Measurements from ENCODE around the gene CDON.

CDON gene

DNA sequence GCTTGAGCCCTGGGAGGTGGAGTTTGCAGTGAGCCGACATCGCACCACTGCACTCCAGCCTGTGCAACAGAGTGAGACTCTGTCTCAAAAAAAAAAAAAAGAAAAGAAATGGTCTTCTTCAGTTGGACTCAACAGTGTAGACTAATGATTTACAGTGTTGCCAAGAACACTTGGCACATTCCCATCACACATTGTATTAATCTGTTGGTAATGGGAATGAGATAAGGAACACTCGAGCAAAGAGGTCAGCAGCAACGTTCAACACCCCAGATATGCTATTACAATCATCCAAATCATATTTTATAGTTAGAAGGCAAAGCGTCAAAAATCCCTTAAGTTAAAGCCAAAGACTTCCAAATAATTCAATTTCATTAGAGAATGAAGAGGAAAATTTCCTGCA, 14.5 kb downstream of the CDON start:
- TF ChIP-seq, protein P1, sequence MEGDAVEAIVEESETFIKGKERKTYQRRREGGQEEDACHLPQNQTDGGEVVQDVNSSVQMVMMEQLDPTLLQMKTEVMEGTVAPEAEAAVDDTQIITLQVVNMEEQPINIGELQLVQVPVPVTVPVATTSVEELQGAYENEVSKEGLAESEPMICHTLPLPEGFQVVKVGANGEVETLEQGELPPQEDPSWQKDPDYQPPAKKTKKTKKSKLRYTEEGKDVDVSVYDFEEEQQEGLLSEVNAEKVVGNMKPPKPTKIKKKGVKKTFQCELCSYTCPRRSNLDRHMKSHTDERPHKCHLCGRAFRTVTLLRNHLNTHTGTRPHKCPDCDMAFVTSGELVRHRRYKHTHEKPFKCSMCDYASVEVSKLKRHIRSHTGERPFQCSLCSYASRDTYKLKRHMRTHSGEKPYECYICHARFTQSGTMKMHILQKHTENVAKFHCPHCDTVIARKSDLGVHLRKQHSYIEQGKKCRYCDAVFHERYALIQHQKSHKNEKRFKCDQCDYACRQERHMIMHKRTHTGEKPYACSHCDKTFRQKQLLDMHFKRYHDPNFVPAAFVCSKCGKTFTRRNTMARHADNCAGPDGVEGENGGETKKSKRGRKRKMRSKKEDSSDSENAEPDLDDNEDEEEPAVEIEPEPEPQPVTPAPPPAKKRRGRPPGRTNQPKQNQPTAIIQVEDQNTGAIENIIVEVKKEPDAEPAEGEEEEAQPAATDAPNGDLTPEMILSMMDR (IDR thresholded peaks at IDR 0.05; ENCODE audit: low read depth, low read length, missing control alignments), result no peak
- DNase-seq (ENCODE audit: low read depth), result no peak
- in situ Hi-C loops (cut with HindIII; ENCODE audit: low sequenced_read_pairs), result no loop called here
- no peak overlapping the region for H3K4me3 ChIP-seq (ENCODE audit: low read depth, low read length)

DNA sequence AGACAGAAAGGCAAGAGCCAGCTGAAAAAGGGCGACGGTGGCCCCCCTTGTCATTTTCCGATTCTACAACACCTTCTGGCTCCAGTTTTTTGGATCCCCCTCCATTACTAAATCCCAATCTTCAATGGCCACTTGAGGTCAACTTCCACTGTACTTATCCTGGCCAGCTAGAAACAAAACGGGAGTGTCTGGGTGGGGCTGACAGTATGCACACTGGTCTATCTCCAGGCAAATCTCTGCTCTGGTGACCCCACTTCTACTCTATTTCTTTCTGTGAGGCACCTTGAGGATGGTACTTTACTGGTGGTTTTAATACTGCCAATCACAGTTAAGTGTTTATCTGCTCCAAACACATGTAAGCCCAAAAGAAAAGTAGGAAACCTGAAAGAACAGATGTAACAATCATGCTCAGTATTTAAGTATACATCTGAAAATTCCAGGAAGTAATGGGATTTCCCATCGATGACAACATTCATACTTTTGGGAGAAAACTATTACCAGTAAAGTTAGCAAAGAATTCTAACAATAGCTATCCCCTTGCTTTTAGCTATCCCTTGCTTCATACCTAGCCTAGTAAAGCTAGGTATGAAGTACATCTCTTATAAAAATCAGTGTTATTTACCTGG, 16.0 kb downstream of the CDON start:
- in situ Hi-C loops (cut with HindIII; ENCODE audit: low sequenced_read_pairs), result no loop called here
- H3K4me3 ChIP-seq (ENCODE audit: low read depth, low read length), result no peak overlapping the region
- no peak for DNase-seq (ENCODE audit: low read depth)
- TF ChIP-seq, protein P1 (IDR thresholded peaks at IDR 0.05; ENCODE audit: low read depth, low read length, missing control alignments), result no peak

DNA sequence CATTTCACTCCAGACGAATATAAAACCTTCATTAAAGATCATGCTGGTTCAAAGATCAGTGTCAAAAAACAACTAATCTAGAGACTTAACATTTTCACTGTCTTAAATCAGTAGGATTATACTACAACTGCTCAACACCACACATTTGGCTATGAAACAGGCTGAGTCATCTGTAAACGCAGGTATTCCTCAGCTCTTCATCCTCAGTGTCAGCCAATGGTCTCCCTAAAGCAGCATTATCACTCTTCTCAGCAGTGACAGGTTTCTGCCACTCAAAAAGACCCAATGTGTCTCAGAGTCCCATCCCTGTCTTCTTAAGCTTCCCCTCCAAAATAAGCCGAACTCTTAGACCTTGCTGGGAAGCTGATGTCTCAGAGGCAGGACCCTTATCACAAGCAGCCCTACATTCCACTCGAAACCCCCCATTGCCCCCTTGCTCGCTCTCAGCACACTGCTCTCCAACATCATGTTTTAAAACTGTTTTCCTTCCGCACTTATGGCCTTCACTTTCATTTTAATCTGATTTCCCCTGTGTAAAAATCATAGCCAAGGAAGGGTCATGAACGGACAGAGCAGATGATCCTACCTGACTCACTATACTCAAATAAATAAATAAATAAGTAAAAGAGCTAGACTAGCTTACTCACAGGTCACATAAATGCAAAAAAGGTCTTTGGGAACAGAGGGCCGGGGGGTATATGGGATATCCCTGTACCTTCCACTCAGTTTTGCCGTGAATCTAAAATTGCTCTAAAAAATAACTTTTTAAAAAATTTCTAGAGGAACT, 23.0 kb downstream of the CDON start:
- no peak for DNase-seq (ENCODE audit: low read depth)
- no peak overlapping the region for H3K4me3 ChIP-seq (ENCODE audit: low read depth, low read length)
- in situ Hi-C loops (cut with HindIII; ENCODE audit: low sequenced_read_pairs), result no loop called here
- TF ChIP-seq, protein P1 (IDR thresholded peaks at IDR 0.05; ENCODE audit: low read depth, low read length, missing control alignments), result no peak

DNA sequence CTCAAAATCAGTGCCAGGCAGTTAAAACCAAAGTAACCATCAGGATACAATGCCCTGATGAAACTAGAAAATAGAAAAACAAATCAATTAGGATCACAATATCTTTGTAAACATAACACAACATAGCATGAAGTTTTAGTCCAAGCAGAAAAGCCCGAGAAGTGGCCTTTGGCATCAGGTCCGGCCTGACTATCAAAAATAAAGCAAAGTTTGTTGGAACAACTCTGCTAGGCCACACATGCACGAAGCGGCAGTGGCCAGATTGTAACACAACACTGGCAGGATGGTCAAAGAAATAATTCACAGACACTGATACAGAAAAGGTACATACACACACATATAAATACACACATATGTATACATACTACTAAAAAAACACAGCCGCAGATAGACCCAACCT, 26.9 kb downstream of the CDON start:
- no peak overlapping the region for H3K4me3 ChIP-seq (ENCODE audit: low read depth, low read length)
- TF ChIP-seq, protein P1 (IDR thresholded peaks at IDR 0.05; ENCODE audit: low read depth, low read length, missing control alignments), result no peak
- in situ Hi-C loops (cut with HindIII; ENCODE audit: low sequenced_read_pairs), result no loop called here
- no peak for DNase-seq (ENCODE audit: low read depth)

DNA sequence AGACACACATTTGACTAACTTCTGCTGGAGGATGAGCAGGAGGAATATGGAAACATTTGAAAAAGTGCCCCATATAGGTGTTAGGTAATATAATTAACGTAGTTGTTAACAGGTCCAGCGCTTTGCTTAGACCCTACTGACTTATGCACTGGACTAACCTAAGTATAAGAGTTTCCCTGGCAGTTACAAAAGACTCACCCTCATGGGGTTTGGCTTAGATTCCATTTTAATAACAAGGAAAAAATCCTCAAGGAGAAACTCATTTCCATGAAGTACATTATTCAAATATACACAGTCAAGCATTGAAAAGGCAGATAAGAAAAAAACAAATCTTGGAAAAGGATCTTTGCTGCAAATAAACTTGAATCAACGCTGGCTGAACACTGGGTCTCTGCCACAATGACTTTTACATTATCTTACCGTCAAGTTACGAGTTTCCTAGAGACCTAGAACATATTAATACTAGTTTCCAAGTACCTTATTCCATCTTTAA, 27.7 kb downstream of the CDON start:
- in situ Hi-C loops (cut with HindIII; ENCODE audit: low sequenced_read_pairs), result no loop called here
- TF ChIP-seq, protein P1 (IDR thresholded peaks at IDR 0.05; ENCODE audit: low read depth, low read length, missing control alignments), result no peak
- H3K4me3 ChIP-seq (ENCODE audit: low read depth, low read length), result no peak overlapping the region
- no peak for DNase-seq (ENCODE audit: low read depth)

DNA sequence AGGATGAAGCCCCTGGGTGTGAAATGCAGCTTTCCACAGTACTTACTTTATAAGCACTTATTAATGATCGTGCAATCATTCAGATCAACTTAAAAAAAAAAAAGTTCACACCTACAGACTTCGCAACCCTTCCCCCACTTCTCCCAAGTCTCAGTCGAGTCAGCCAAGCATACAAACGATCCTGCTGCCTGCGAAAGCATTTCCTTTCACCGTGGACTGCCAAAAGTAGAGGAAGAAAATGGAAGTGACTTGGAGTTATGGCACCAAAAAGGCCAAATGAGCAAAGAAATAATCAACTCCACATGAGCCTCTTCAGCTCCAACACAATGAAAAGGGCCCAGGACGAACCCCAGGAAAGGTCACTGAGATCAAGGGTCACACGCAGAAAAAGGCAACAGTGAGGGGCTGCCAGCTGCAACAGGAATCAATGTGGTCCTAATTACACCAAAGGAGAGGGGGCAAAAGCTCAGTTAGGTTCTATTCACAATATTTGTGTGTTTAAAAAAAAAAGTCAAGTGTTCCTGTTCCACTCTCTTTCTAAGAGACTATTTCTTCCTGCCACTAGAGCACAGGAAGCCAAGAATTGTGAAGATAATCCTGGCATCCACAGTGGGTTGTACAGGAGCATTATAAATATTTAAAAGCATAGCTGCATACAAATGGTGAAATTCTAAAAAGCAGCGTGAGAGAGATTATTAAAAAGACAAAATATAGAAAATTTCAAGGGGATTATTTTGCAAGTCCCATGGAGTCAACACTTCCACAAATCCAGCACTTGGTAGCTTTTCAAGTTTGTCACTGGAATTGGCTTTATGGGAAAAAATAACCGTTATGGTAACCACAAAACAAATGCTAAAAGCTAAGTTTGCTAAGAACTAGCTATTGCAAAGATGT, 28.4 kb downstream of the CDON start:
- no peak overlapping the region for H3K4me3 ChIP-seq (ENCODE audit: low read depth, low read length)
- no peak for DNase-seq (ENCODE audit: low read depth)
- in situ Hi-C loops (cut with HindIII; ENCODE audit: low sequenced_read_pairs), result no loop called here
- TF ChIP-seq, protein P1 (IDR thresholded peaks at IDR 0.05; ENCODE audit: low read depth, low read length, missing control alignments), result no peak
